HG03095 (cell line): ENCODE data around the gene FUS.
"Not testable (repeated sequence)": the region's sequence is repeated elsewhere in the genome, so short reads cannot be mapped to it uniquely, and the experiment has no call there.

Source experiments
- ATAC-seq: cut with Tn5 transposase; IDR thresholded peaks from one replicate; pipeline ENCODE4 v1.9.1; 2021; ENCODE audit warnings: moderate library complexity; ENCODE audit not compliant: unreplicated experiment

The FUS gene

GRCh38 chr16:31184888-31185287 is 4.9 kb downstream of the FUS start:
- ATAC-seq = no peak

DNA sequence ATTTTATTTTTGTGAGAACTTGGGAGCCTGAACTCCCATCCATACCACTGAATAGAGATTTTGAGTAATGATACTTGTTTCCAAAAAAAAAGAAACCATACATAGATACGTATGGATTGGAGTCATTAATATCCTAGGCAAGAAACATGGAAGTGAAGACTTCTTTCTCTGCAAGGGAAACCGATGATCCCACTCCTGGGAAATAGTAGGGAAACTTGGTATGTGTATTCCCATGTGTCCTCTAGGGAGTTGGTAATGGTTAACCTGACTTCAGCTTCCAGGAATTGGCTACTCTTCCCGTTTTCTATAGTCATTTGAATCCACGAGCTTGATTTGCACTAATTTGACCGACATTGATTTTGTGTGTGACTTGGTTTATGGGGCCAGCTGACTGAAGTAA is 5.4 kb downstream of the FUS start:
- ATAC-seq = no peak

- no peak for ATAC-seq
Observed at GRCh38 chr16:31186176-31186575, 6.2 kb downstream of the FUS start.

- no peak for ATAC-seq
Observed at GRCh38 chr16:31186930-31187807, 7.2 kb downstream of the FUS start.

DNA sequence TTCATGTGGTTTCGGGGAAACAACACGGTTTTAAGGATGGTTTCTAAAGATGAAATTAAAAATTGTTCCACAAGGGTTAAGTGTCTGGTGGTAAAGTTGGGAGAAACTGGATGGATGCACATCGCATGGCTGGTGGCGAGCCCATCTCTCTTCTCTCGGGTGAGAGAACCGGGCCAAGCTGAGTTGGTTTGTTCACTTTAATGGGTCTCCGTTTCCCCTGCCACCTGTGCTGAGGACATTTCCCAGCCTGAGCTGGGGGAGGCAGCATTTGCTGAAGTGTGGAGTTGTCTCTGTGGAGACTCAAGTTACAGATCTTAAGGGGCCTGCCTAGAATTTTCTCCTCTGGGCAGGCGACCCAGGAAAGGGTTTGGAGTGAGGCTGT is 7.9 kb downstream of the FUS start:
- no peak for ATAC-seq

DNA sequence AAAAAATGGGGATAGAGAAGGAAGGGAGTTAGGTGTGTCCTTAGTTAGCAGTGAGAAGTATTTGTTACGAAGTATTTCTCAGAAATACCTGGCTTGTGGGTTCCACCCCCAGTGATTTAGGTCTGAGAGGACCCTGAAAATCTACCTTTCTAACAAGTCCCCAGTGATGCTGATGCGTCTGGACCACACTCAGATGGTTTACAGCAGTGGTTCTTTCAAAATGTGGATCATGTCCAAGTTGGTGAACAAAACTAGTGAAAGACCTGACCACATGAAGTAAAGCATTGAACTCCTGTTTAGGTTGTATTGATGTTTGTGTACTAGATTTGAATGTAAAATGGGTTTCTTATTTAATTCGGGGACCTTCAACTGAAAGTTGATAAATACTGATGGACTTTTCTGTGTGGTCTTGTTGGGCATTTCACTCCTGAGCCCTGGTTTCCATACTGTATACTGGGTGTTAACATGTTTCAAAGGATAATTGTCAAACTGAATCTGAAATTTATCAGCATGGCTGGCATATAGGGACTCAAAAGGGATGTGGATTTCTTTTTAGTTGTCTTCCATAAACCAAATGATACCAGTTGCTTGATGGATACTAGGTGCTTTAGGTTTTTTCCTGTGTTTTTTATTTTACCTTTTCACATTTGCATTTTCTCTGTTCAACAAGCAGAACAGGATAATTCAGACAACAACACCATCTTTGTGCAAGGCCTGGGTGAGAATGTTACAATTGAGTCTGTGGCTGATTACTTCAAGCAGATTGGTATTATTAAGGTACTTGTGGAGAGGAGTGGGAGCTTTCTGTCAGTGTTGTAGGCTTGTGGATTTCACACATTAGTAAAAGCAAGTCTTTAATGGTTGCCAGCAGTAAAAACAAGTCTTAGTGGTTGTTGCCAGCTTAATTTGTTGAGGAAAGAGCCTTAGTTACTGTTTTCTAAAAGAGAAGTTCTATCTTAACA is 8.8 kb downstream of the FUS start:
- ATAC-seq = no peak

GRCh38 chr16:31189412-31189778 is 9.5 kb downstream of the FUS start:
- ATAC-seq = no peak

DNA sequence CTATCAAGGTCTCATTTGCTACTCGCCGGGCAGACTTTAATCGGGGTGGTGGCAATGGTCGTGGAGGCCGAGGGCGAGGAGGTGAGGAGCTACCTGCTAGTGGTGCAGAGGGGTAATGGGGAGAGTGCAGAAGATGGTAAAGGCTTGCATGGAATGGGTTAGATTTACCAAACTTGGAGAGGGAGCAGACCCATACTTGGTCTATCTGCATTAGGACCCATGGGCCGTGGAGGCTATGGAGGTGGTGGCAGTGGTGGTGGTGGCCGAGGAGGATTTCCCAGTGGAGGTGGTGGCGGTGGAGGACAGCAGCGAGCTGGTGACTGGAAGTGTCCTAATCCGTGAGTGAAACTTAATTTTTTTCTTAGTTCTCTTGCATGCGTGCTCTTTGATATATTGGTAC is 10.1 kb downstream of the FUS start:
- ATAC-seq = no peak

DNA sequence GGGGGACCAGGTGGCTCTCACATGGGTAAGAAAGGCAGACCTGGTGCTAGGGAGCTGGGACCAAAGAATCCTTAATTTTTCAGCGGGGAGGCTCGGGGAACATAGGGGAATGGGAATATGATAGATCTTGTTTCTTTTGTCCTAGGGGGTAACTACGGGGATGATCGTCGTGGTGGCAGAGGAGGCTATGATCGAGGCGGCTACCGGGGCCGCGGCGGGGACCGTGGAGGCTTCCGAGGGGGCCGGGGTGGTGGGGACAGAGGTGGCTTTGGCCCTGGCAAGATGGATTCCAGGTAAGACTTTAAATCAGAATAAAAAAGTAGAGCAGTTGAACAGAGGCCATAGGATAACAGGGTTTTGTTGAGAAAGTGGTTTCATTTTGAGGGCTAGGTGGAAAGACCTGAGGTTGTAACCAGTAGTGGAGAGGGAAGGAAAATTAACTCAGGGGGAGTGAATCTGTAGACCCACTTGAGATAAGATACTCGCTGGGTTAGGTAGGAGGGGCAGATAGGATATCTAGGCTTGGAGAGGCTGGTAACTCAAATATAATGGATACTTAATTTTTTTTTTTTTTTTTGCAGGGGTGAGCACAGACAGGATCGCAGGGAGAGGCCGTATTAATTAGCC is 11.0 kb downstream of the FUS start:
- no peak for ATAC-seq

DNA sequence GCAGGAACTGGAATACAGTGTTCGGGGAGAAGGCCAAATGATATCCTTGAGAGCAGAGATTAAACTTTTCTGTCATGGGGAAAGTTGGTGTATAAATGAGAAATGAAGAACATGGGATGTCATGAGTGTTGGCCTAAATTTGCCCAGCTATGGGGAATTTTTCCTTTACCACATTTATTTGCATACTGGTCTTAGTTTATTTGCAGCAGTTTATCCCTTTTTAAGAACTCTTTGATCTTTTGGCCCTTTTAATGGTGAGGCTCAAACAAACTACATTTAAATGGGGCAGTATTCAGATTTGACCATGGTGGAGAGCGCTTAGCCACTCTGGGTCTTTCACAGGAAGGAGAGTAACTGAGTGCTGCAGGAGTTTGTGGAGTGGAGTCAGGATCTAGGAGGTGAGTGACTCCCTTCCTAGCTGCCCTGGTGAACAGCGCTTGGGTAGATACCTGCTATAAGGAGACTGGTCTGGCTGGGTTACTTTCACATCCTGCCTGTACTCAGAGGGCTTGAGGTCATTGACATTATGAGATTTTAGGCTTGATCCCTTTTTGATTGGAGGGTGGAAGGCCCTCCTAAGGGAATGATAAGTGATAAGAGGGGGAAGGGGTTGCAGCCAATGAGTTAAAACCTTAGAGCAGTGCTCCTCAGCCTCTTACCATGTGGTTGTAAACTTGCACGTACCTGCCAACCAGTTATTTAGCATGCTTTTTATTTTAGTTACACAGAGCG is 11.9 kb downstream of the FUS start:
- ATAC-seq = no peak

GRCh38 chr16:31192856-31193642 is 13.1 kb downstream of the FUS start:
- ATAC-seq = no peak

DNA sequence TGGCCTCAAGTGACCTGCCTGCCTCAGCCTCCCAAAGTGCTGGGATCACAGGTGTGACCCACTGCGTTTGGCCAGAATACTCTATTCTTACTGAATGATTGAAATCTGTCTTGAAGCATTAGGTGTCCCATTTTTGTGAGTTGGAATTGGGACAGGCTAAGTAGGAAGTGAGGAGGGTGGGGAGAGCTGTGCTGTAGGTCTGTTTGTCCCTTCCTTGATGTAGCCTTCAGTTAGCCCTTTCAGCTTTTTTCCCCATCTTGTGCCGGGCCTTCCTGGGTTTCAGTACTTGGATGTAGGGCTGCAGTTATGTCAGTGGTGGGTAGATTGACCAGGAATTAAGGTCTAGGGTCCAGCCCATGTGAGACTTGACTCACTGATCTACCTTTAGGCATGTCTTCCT is 13.9 kb downstream of the FUS start:
- no peak for ATAC-seq

DNA sequence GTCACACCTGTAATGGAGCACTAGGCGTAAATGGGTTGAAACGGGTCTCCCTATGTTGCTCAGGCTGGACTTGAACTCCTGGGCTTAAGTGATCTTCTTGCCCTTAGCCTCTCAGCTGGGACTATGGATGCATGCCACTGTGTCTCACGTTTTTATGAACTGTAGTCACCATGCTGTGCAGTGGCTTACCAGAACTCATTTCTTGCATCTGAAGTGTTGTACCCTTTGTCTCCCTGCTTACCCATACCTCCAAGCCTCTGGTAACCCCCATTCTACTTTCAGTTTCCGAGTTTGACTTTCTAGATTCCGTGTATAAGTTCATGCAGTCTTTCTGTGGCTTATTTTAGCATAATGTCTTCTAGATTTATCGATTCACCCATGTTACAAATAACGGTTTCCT is 15.0 kb downstream of the FUS start:
- no peak for ATAC-seq

- not testable (repeated sequence) for ATAC-seq
Observed at GRCh38 chr16:31195861-31196260, 15.9 kb downstream of the FUS start.

GRCh38 chr16:31196324-31197088 is 16.6 kb downstream of the FUS start:
- no peak for ATAC-seq

- no peak for ATAC-seq
Observed at GRCh38 chr16:31198207-31198882, 18.4 kb downstream of the FUS start.

- ATAC-seq = no peak
Observed at GRCh38 chr16:31199430-31200041, 19.6 kb downstream of the FUS start.

DNA sequence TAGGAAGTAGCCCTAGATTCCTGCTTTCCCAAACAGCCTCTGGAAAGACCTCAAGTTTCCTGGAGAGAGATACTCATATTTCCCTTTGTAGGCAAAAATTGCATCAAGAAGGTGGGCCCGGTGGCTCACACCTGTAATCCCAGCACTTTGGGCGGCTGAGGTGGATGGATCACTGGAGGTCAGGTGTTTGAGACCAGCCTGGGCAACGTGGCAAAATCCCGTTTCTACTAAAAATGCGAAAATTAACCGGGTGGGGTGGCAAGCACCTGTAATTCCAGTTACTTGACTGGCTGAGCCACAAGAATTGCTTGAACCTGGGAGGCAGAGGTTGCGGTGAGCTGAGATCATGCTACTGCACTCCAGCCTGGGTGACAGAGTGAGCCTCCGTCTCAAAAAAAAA is 20.2 kb downstream of the FUS start:
- ATAC-seq = not testable (repeated sequence)
